OCI-LY1 (cell line): Measurements from ENCODE around the gene TPPP.
"Not testable (repeated sequence)": the region's sequence is repeated elsewhere in the genome, so short reads cannot be mapped to it uniquely, and the experiment has no call there.

ENCODE experiments used
- H2AFZ ChIP-seq: fragments of 200-600 bp; sonication (generic), shearing (Covaris generic); 2 replicates; pipeline ENCODE4 v1.6.0; 2014; ENCODE audit warnings: antibody characterized with exemption, mild to moderate bottlenecking, low read length
- H3F3A ChIP-seq: fragments of 200-600 bp; sonication (generic), shearing (Covaris generic); 2 replicates; pipeline ENCODE4 v1.6.0; 2014; ENCODE audit warnings: mild to moderate bottlenecking, antibody characterized with exemption, low read length, moderate library complexity; ENCODE audit not compliant: insufficient read depth
- H3K27ac ChIP-seq: fragments of 200-600 bp; sonication (generic); 2 replicates; pipeline ENCODE4 v1.5.1; 2014; ENCODE audit warnings: low read length, mixed run types, mild to moderate bottlenecking, low read depth; ENCODE audit not compliant: poor library complexity, severe bottlenecking
- H3K27me3 ChIP-seq: fragments of 200-600 bp; sonication (generic); 2 replicates; pipeline ENCODE4 v1.6.0; 2014; ENCODE audit warnings: antibody characterized with exemption, mild to moderate bottlenecking, low read length, moderate library complexity; ENCODE audit not compliant: insufficient read depth
- H3K36me3 ChIP-seq: fragments of 200-600 bp; sonication (generic); 2 replicates; pipeline ENCODE4 v1.6.1; 2014; ENCODE audit warnings: mild to moderate bottlenecking, antibody characterized with exemption, low read length, moderate library complexity, mixed read lengths; ENCODE audit not compliant: insufficient read depth
- H3K4me1 ChIP-seq: fragments of 200-600 bp; sonication (generic); 2 replicates; pipeline ENCODE4 v1.5.1; 2014; ENCODE audit warnings: mild to moderate bottlenecking, low read length, moderate library complexity; ENCODE audit not compliant: insufficient read depth, severe bottlenecking
- H3K4me2 ChIP-seq: fragments of 200-600 bp; sonication (generic), shearing (Covaris generic); 2 replicates; pipeline ENCODE4 v1.6.1; 2014; ENCODE audit warnings: low read length
- H3K4me3 ChIP-seq: fragments of 200-600 bp; sonication (generic); 2 replicates; pipeline ENCODE4 v1.5.1; 2014; ENCODE audit warnings: low read length, low read depth, mild to moderate bottlenecking, mixed read lengths; ENCODE audit not compliant: poor library complexity, severe bottlenecking
- H3K79me2 ChIP-seq: fragments of 200-600 bp; shearing (Covaris generic); 2 replicates; pipeline ENCODE4 v1.6.1; 2016; ENCODE audit warnings: mixed run types, low read length, mixed read lengths; ENCODE audit not compliant: insufficient read depth
- H3K9ac ChIP-seq: fragments of 200-600 bp; sonication (generic), shearing (Covaris generic); 2 replicates; pipeline ENCODE4 v1.6.1; 2014; ENCODE audit warnings: mild to moderate bottlenecking, low read length, mixed read lengths
- H3K9me2 ChIP-seq: fragments of 200-600 bp; sonication (generic), shearing (Covaris generic); 2 replicates; pipeline ENCODE4 v1.6.1; 2014; ENCODE audit warnings: low read depth, mild to moderate bottlenecking, low read length, mixed read lengths
- H3K9me3 ChIP-seq: fragments of 200-600 bp; shearing (Covaris generic); 2 replicates; pipeline ENCODE4 v1.6.1; 2014; ENCODE audit warnings: low read length, mixed read lengths
- H4K20me1 ChIP-seq: fragments of 200-600 bp; sonication (generic), shearing (Covaris generic); 2 replicates; pipeline ENCODE4 v1.6.0; 2016; ENCODE audit warnings: mild to moderate bottlenecking, low read length; ENCODE audit not compliant: insufficient read depth

TPPP gene

GRCh38 chr5:708848-709517 is 15.8 kb upstream of the TPPP start:
- not testable (repeated sequence) for H3K9me3 ChIP-seq, H2AFZ ChIP-seq, H3K4me1 ChIP-seq, H3K4me2 ChIP-seq, H3K27me3 ChIP-seq, H4K20me1 ChIP-seq, H3F3A ChIP-seq, H3K9ac ChIP-seq, H3K36me3 ChIP-seq, H3K27ac ChIP-seq, H3K4me3 ChIP-seq, H3K79me2 ChIP-seq, H3K9me2 ChIP-seq

GRCh38 chr5:708374-708773 is 15.2 kb upstream of the TPPP start:
- not testable (repeated sequence) for H3K4me3 ChIP-seq, H3K36me3 ChIP-seq, H2AFZ ChIP-seq, H3K9me2 ChIP-seq, H4K20me1 ChIP-seq, H3F3A ChIP-seq, H3K27ac ChIP-seq, H3K79me2 ChIP-seq, H3K9ac ChIP-seq, H3K4me2 ChIP-seq, H3K27me3 ChIP-seq, H3K9me3 ChIP-seq, H3K4me1 ChIP-seq

DNA sequence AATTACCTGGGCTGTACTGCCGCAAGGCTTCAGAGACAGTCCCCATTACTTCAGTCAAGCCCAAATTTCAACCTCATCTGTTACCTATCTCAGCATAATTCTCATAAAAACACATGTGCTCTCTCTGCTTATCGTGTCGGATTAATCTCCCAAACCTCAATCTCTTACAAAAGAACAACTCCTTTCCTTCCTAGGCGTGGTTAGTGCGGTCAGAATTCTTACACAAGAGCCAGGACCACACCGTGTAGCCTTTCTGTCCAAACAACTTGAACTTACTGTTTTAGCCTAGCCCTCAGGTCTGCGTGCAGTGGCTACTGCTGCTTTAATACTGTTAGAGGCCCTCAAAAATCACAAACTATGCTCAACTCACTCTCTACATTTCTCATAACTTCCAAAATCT is 13.0 kb upstream of the TPPP start:
- H3K79me2 ChIP-seq, H3K27me3 ChIP-seq, H3K4me2 ChIP-seq, H3K9ac ChIP-seq, H2AFZ ChIP-seq, H3K9me3 ChIP-seq, H4K20me1 ChIP-seq, H3K27ac ChIP-seq, H3F3A ChIP-seq, H3K4me3 ChIP-seq, H3K4me1 ChIP-seq, H3K36me3 ChIP-seq, H3K9me2 ChIP-seq: not testable (repeated sequence)

DNA sequence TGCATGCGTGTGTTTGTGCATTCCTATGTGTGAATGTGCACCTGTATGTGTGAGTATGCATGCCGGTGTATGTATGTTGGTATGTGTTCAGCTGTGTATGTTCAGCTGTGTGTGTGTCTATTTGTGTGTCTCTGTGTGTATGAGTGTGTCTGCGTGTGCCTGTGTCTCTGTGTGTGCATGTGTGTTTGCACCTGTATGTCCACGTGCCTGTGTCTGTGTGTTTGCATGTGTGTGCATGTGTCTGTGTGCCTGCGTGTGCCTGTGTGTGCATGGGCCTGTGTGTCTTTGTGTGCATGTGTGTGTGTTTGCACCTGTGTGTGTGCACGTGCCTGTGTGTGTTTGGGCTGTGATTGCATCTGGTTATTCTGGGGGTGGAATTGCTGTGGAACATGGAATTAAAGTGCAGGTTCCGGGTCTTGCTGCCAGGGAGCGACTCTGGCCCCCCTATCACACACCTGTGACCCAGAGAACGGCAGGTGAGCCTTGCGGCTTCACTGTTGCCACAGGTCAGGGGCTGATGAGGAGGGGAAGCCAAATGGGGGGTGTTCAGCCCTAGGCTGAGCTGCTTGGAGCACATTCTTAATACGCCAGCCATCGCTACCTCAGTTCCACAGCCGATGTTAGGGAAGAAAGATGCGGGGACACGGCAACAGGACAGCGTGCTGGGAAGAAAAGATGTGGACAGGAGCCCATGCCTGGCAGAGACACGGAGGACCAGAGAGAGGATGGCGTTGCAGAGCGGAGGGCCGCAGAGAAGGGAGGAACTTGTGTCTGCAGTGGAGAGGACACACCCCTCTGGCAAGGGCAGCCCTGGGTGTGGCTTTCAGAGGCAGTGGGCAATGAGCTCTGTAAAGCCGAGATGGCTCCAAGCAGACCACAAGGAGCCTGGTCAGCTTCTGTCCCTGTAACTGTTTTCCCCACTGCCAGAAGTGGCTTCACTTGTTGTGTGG is 3.9 kb upstream of the TPPP start:
- H3K4me1 ChIP-seq, H4K20me1 ChIP-seq, H3K27ac ChIP-seq, H3F3A ChIP-seq, H3K4me2 ChIP-seq, H3K79me2 ChIP-seq, H3K9ac ChIP-seq, H3K9me2 ChIP-seq, H3K27me3 ChIP-seq, H3K36me3 ChIP-seq, H3K9me3 ChIP-seq, H2AFZ ChIP-seq, H3K4me3 ChIP-seq: not testable (repeated sequence)

DNA sequence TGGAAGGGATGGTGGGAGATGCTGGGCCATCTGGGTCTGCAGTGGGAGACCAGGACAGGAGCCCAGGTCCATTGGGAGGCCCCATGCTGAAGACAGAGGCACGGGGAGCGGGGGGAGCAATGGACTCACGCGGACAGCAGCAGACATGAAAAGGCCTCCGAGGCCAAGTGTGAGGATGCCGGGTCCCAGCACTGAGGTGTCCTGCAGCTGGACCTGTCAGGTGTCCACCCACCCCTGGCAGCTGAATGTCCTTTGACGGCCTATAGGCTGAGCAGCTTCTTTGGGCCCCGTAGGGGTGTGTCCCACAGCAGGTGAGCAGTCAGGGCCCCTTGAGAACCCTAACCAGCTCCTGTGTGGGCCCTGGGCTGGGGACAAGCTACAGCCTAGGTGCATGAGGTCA is 3.0 kb upstream of the TPPP start:
- H3K4me2 ChIP-seq, H3K79me2 ChIP-seq, H3K4me1 ChIP-seq, H3K9ac ChIP-seq, H4K20me1 ChIP-seq, H3K9me2 ChIP-seq, H2AFZ ChIP-seq, H3F3A ChIP-seq, H3K9me3 ChIP-seq, H3K4me3 ChIP-seq, H3K36me3 ChIP-seq, H3K27me3 ChIP-seq, H3K27ac ChIP-seq: not testable (repeated sequence)

DNA sequence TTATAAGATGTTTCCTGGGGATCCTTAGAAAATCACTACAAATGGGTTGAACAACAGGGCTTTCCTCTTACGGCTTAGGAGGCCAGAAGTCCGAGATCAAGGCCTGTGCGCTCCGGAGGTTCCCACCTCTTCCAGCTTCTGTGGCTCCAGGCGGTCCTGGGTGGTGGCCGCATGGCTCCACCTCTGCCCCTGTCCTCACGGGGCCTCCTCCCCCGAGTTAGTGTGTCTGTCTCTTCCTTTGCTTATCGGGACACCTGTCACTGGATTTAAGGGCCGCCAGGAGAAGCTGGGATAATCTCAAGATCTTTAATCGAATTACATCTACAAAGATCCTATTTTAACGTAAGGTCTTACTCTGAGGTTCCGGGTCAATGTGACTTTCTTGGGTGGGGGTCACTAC is 2.3 kb upstream of the TPPP start:
- H2AFZ ChIP-seq, H3K27ac ChIP-seq, H3K36me3 ChIP-seq, H4K20me1 ChIP-seq, H3K9me3 ChIP-seq, H3K27me3 ChIP-seq, H3K4me3 ChIP-seq, H3K4me2 ChIP-seq, H3F3A ChIP-seq, H3K4me1 ChIP-seq, H3K79me2 ChIP-seq, H3K9ac ChIP-seq, H3K9me2 ChIP-seq: not testable (repeated sequence)

GRCh38 chr5:694042-694431 is 885 bp upstream of the TPPP start:
- not testable (repeated sequence) for H3K27me3 ChIP-seq, H3K79me2 ChIP-seq, H2AFZ ChIP-seq, H3K4me1 ChIP-seq, H3K4me3 ChIP-seq, H3K4me2 ChIP-seq, H3K9me3 ChIP-seq, H3K9ac ChIP-seq, H4K20me1 ChIP-seq, H3K9me2 ChIP-seq, H3F3A ChIP-seq, H3K27ac ChIP-seq, H3K36me3 ChIP-seq
